ENCODE measurements around the gene PRKD2.

- TF ChIP-seq EZH2 (IDR thresholded peaks at IDR 0.05; ENCODE audit: borderline replicate concordance, low read depth, low read length, poor library complexity, severe bottlenecking): no peak
- TF ChIP-seq CTCF (conservative IDR thresholded peaks at IDR 0.05; ENCODE audit: low read depth, low read length): no peak
These were observed 6.1 kb upstream of the PRKD2 start for GRCh38 chr19:46723023-46723461.

All from A673 (cell line).